Measurements from ENCODE around the gene CERT1.
A peak's percentile ranks its signal among the peaks of the same experiment; 100 is the strongest.

Gene CERT1

GRCh38 chr5:75349663-75350062, 161.8 kb downstream of the CERT1 start:
- no peak overlapping the region for H3K4me3 ChIP-seq (ENCODE audit: low read depth, low read length)
- no peak for TF ChIP-seq CTCF (IDR thresholded peaks at IDR 0.05; ENCODE audit: low read depth, low read length, missing control alignments)
- DNase-seq (ENCODE audit: low read depth) = no peak

GRCh38 chr5:75348241-75348640, 163.2 kb downstream of the CERT1 start:
- no peak overlapping the region for H3K4me3 ChIP-seq (ENCODE audit: low read depth, low read length)
- DNase-seq (ENCODE audit: low read depth) = no peak
- no peak for TF ChIP-seq CTCF (IDR thresholded peaks at IDR 0.05; ENCODE audit: low read depth, low read length, missing control alignments)

- H3K4me3 ChIP-seq (ENCODE audit: low read depth, low read length) = no peak overlapping the region
- DNase-seq (ENCODE audit: low read depth) = no peak
- TF ChIP-seq CTCF (IDR thresholded peaks at IDR 0.05; ENCODE audit: low read depth, low read length, missing control alignments) = no peak
Observed at GRCh38 chr5:75342836-75343235, 168.6 kb downstream of the CERT1 start.

- no peak for DNase-seq (ENCODE audit: low read depth)
- TF ChIP-seq CTCF (IDR thresholded peaks at IDR 0.05; ENCODE audit: low read depth, low read length, missing control alignments) = no peak
- H3K4me3 ChIP-seq (ENCODE audit: low read depth, low read length) = no peak overlapping the region
Observed at GRCh38 chr5:75341934-75342333, 169.5 kb downstream of the CERT1 start.

- H3K4me3 ChIP-seq (ENCODE audit: low read depth, low read length) = no peak overlapping the region
- no peak for TF ChIP-seq CTCF (IDR thresholded peaks at IDR 0.05; ENCODE audit: low read depth, low read length, missing control alignments)
- no peak for DNase-seq (ENCODE audit: low read depth)
Observed at GRCh38 chr5:75340714-75341478, 170.5 kb downstream of the CERT1 start.

- peak overlapping the region; percentile 94 for H3K4me3 ChIP-seq (ENCODE audit: low read depth, low read length)
- no peak for DNase-seq (ENCODE audit: low read depth)
- TF ChIP-seq CTCF (IDR thresholded peaks at IDR 0.05; ENCODE audit: low read depth, low read length, missing control alignments) = no peak
Observed at GRCh38 chr5:75338408-75338807, 173.0 kb downstream of the CERT1 start.
